C4-2B (cell line): ENCODE measurements around the gene PLEKHO2.

Source experiments
- H3K27ac ChIP-seq: fragments of 450-650 bp; 2 replicates; pipeline ENCODE4 v1.5.1; 2017
- CTCF ChIP-seq: fragments of 450-650 bp; conservative IDR thresholded peaks from 2 replicates; pipeline ENCODE4 v1.5.1; 2017; ENCODE audit warnings: mild to moderate bottlenecking
- ZFX ChIP-seq: fragments of 450-650 bp; IDR thresholded peaks from 2 replicates; pipeline ENCODE4 v1.6.1; 2017

The PLEKHO2 gene

GRCh38 chr15:64892847-64893403, 51.2 kb downstream of the PLEKHO2 start:
- H3K27ac ChIP-seq: no peak overlapping the region
- TF ChIP-seq ZFX (no peak), CTCF (no peak)

- no peak overlapping the region for H3K27ac ChIP-seq
- no peak for TF ChIP-seq ZFX
- no peak for TF ChIP-seq CTCF
Observed at GRCh38 chr15:64893481-64894394, 52.0 kb downstream of the PLEKHO2 start.

GRCh38 chr15:64894395-64895056, 52.8 kb downstream of the PLEKHO2 start:
- TF ChIP-seq CTCF (no peak), ZFX (no peak)
- H3K27ac ChIP-seq: no peak overlapping the region

GRCh38 chr15:64895285-64896065, 53.8 kb downstream of the PLEKHO2 start:
- H3K27ac ChIP-seq: no peak overlapping the region
- no peak for TF ChIP-seq ZFX
- TF ChIP-seq CTCF: no peak

- H3K27ac ChIP-seq: no peak overlapping the region
- TF ChIP-seq ZFX: no peak
- no peak for TF ChIP-seq CTCF
Observed at GRCh38 chr15:64896371-64897069, 54.8 kb downstream of the PLEKHO2 start.

- TF ChIP-seq ZFX (no peak), CTCF (no peak)
- H3K27ac ChIP-seq: no peak overlapping the region
Observed at GRCh38 chr15:64897345-64897985, 55.8 kb downstream of the PLEKHO2 start.
